Mesendoderm (in vitro differentiated cells): Measurements from ENCODE around the gene PKN2.

Source experiments
- DNase-seq: peaks from one replicate; pipeline ENCODE4 v3.0.0; 2013
- H2AK5ac ChIP-seq: 2 replicates; pipeline ENCODE4 v1.6.1; 2013; ENCODE audit warnings: low read length, inconsistent platforms
- H2BK120ac ChIP-seq: 2 replicates; pipeline ENCODE4 v1.6.1; 2013; ENCODE audit warnings: low read depth, mild to moderate bottlenecking, low read length, moderate library complexity, mixed read lengths
- H2BK15ac ChIP-seq: replicated peaks from 2 replicates; pipeline ENCODE4 v1.6.1; 2013; ENCODE audit warnings: low read depth, mild to moderate bottlenecking, moderate library complexity
- H2BK5ac ChIP-seq: 2 replicates; pipeline ENCODE4 v1.6.1; 2013; ENCODE audit warnings: low read length, inconsistent platforms
- H3K18ac ChIP-seq: 2 replicates; pipeline ENCODE4 v1.6.1; 2013; ENCODE audit warnings: mild to moderate bottlenecking, low read length, mixed read lengths
- H3K23ac ChIP-seq: one replicate; pipeline ENCODE4 v1.6.1; 2013; ENCODE audit warnings: low read length
- H3K27ac ChIP-seq: 2 replicates; pipeline ENCODE4 v1.5.1; 2013; ENCODE audit warnings: low read depth, mild to moderate bottlenecking, inconsistent platforms, low read length, moderate library complexity
- H3K27me3 ChIP-seq: 2 replicates; pipeline ENCODE4 v1.6.1; 2013; ENCODE audit warnings: low read length, control low read depth, mild to moderate bottlenecking, inconsistent platforms; ENCODE audit not compliant: insufficient read depth, poor library complexity
- H3K36me3 ChIP-seq: 2 replicates; pipeline ENCODE4 v1.6.1; 2013; ENCODE audit warnings: low read length, inconsistent platforms; ENCODE audit not compliant: control insufficient read depth, insufficient read depth
- H3K4ac ChIP-seq: one replicate; pipeline ENCODE4 v1.6.1; 2013; ENCODE audit warnings: low read depth, mild to moderate bottlenecking, low read length, moderate library complexity
- H3K4me1 ChIP-seq: 2 replicates; pipeline ENCODE4 v1.6.1; 2013; ENCODE audit warnings: low read depth, low read length, inconsistent platforms; ENCODE audit not compliant: control insufficient read depth
- H3K4me2 ChIP-seq: 2 replicates; pipeline ENCODE4 v1.6.1; 2013; ENCODE audit warnings: low read length
- H3K4me3 ChIP-seq: 2 replicates; pipeline ENCODE4 v1.5.1; 2013; ENCODE audit warnings: mild to moderate bottlenecking, low read length
- H3K56ac ChIP-seq: one replicate; pipeline ENCODE4 v1.6.1; 2013; ENCODE audit warnings: low read length
- H3K79me1 ChIP-seq: 2 replicates; pipeline ENCODE4 v1.6.1; 2013; ENCODE audit warnings: low read length, inconsistent platforms
- H3K79me2 ChIP-seq: 2 replicates; pipeline ENCODE4 v1.6.1; 2013; ENCODE audit warnings: mild to moderate bottlenecking, low read length; ENCODE audit not compliant: control insufficient read depth, insufficient read depth
- H3K9ac ChIP-seq: 2 replicates; pipeline ENCODE4 v1.6.1; 2013; ENCODE audit warnings: low read length, inconsistent platforms
- H4K5ac ChIP-seq: one replicate; pipeline ENCODE4 v1.6.1; 2013; ENCODE audit warnings: low read length
- H4K8ac ChIP-seq: one replicate; pipeline ENCODE4 v1.6.1; 2013; ENCODE audit warnings: low read depth, mild to moderate bottlenecking, control low read depth, low read length, moderate library complexity
- WGBS: extraction: QIAGEN DNeasy Blood & Tissue Kit; methylation state at CpG from one replicate; pipeline ENCODE4 v1.1.7; 2013; ENCODE audit warnings: low lambda C conversion rate, missing lambda C conversion rate; ENCODE audit not compliant: insufficient coverage; ENCODE audit errors: extremely low coverage; 5-methylcytosine and 5-hydroxymethylcytosine counted together

PKN2 gene

DNA sequence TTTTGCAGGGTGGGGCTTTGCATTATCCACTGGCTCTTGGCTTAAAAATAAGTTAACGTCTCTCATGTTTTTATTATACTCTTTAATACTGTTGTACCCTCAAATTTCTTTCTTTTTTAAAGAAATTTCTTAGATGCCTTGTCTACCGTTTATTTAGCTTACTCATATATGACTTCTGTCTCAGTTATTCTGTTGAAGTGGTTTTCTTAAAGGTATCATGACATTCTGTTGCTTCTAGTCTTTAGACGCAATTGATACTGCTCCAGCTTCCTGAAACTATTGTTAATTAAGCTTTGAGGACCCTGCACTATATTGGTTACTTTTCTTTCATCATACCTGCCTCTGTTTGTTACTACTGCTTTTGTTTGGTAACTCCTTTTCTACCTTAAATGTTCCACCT, 11.7 kb downstream of the PKN2 start:
- no peak overlapping the region for H4K5ac ChIP-seq
- H3K18ac ChIP-seq = no peak overlapping the region
- H2BK5ac ChIP-seq = no peak overlapping the region
- no peak overlapping the region for H4K8ac ChIP-seq
- no peak overlapping the region for H2BK15ac ChIP-seq
- H3K4ac ChIP-seq = no peak overlapping the region
- no peak overlapping the region for H3K4me3 ChIP-seq
- no peak for DNase-seq
- H3K27ac ChIP-seq = no peak overlapping the region
- no peak overlapping the region for H3K9ac ChIP-seq
- no peak overlapping the region for H3K4me2 ChIP-seq
- no peak overlapping the region for H3K23ac ChIP-seq
- no peaks in the 10 kb centered on the region for H3K4me1 ChIP-seq
- H3K56ac ChIP-seq = no peak overlapping the region
- H3K27me3 ChIP-seq = no peaks in the 10 kb centered on the region
- peaks cover 12% of the 10 kb centered on the region for H3K79me1 ChIP-seq
- WGBS = no CpG with 5 or more reads among the region's 3 CpGs
- H2BK120ac ChIP-seq = no peak overlapping the region
- no peak overlapping the region for H2AK5ac ChIP-seq
- no peaks in the 10 kb centered on the region for H3K36me3 ChIP-seq
- peaks cover 24% of the 10 kb centered on the region for H3K79me2 ChIP-seq

- no peak overlapping the region for H3K4ac ChIP-seq
- no peaks in the 10 kb centered on the region for H3K36me3 ChIP-seq
- no peak overlapping the region for H2BK120ac ChIP-seq
- no peak overlapping the region for H3K4me3 ChIP-seq
- no peak overlapping the region for H3K56ac ChIP-seq
- H3K9ac ChIP-seq = no peak overlapping the region
- no peak overlapping the region for H2AK5ac ChIP-seq
- no peaks in the 10 kb centered on the region for H3K4me1 ChIP-seq
- no peak overlapping the region for H3K23ac ChIP-seq
- H4K5ac ChIP-seq = no peak overlapping the region
- H3K4me2 ChIP-seq = no peak overlapping the region
- H3K27me3 ChIP-seq = no peaks in the 10 kb centered on the region
- H2BK5ac ChIP-seq = no peak overlapping the region
- H4K8ac ChIP-seq = no peak overlapping the region
- peaks cover 19% of the 10 kb centered on the region for H3K79me2 ChIP-seq
- peaks cover 12% of the 10 kb centered on the region for H3K79me1 ChIP-seq
- DNase-seq = peak; percentile 18
- H2BK15ac ChIP-seq = no peak overlapping the region
- no peak overlapping the region for H3K27ac ChIP-seq
- no peak overlapping the region for H3K18ac ChIP-seq
Measured at GRCh38 chr1:88697503-88697902, 13.4 kb downstream of the PKN2 start.

- Histone ChIP-seq H3K27me3 (no peaks in the 10 kb centered on the region), H3K9ac (no peak overlapping the region), H2AK5ac (no peak overlapping the region), H3K4me3 (no peak overlapping the region), H2BK5ac (no peak overlapping the region), H3K4me1 (no peaks in the 10 kb centered on the region), H3K4ac (no peak overlapping the region), H4K5ac (no peak overlapping the region), H4K8ac (no peak overlapping the region), H3K4me2 (no peak overlapping the region), H2BK15ac (no peak overlapping the region), H2BK120ac (no peak overlapping the region), H3K18ac (no peak overlapping the region), H3K23ac (no peak overlapping the region), H3K79me2 (peaks cover 19% of the 10 kb centered on the region), H3K36me3 (no peaks in the 10 kb centered on the region), H3K56ac (no peak overlapping the region), H3K79me1 (peaks cover 12% of the 10 kb centered on the region), H3K27ac (no peak overlapping the region)
- no CpG with 5 or more reads among the region's 2 CpGs for WGBS
- DNase-seq = peak; percentile 16
Measured at GRCh38 chr1:88698140-88698539, 14.1 kb downstream of the PKN2 start.

- H3K23ac ChIP-seq = no peak overlapping the region
- H3K36me3 ChIP-seq = no peaks in the 10 kb centered on the region
- H3K56ac ChIP-seq = no peak overlapping the region
- no peaks in the 10 kb centered on the region for H3K4me1 ChIP-seq
- H4K8ac ChIP-seq = no peak overlapping the region
- no peak overlapping the region for H3K9ac ChIP-seq
- DNase-seq = no peak
- no peak overlapping the region for H3K18ac ChIP-seq
- H4K5ac ChIP-seq = no peak overlapping the region
- peaks cover 17% of the 10 kb centered on the region for H3K79me2 ChIP-seq
- no peak overlapping the region for H2AK5ac ChIP-seq
- H3K4ac ChIP-seq = no peak overlapping the region
- H3K4me2 ChIP-seq = no peak overlapping the region
- H2BK120ac ChIP-seq = no peak overlapping the region
- no peak overlapping the region for H2BK5ac ChIP-seq
- WGBS = no CpG with 5 or more reads among the region's 2 CpGs
- no peaks in the 10 kb centered on the region for H3K27me3 ChIP-seq
- no peak overlapping the region for H2BK15ac ChIP-seq
- peaks cover 10% of the 10 kb centered on the region for H3K79me1 ChIP-seq
- no peak overlapping the region for H3K27ac ChIP-seq
- no peak overlapping the region for H3K4me3 ChIP-seq
Measured at GRCh38 chr1:88698764-88699163, 14.7 kb downstream of the PKN2 start.

GRCh38 chr1:88700425-88701013, 16.4 kb downstream of the PKN2 start:
- H3K79me1 ChIP-seq = peaks cover 5% of the 10 kb centered on the region
- no peak overlapping the region for H3K9ac ChIP-seq
- no peak overlapping the region for H2AK5ac ChIP-seq
- H3K27ac ChIP-seq = no peak overlapping the region
- H3K23ac ChIP-seq = no peak overlapping the region
- no peak overlapping the region for H4K5ac ChIP-seq
- H2BK120ac ChIP-seq = no peak overlapping the region
- no peak for DNase-seq
- peaks cover 14% of the 10 kb centered on the region for H3K79me2 ChIP-seq
- H3K4me1 ChIP-seq = no peaks in the 10 kb centered on the region
- H3K27me3 ChIP-seq = no peaks in the 10 kb centered on the region
- no peak overlapping the region for H4K8ac ChIP-seq
- no peak overlapping the region for H2BK15ac ChIP-seq
- H3K4ac ChIP-seq = no peak overlapping the region
- no peak overlapping the region for H2BK5ac ChIP-seq
- no peak overlapping the region for H3K4me3 ChIP-seq
- no peak overlapping the region for H3K56ac ChIP-seq
- H3K36me3 ChIP-seq = no peaks in the 10 kb centered on the region
- whole genome bisulfite sequencing = no CpG with 5 or more reads among the region's 5 CpGs
- H3K4me2 ChIP-seq = no peak overlapping the region
- no peak overlapping the region for H3K18ac ChIP-seq

GRCh38 chr1:88701275-88701674, 17.2 kb downstream of the PKN2 start:
- H3K18ac ChIP-seq = no peak overlapping the region
- no peak overlapping the region for H4K8ac ChIP-seq
- H3K36me3 ChIP-seq = no peaks in the 10 kb centered on the region
- H3K23ac ChIP-seq = no peak overlapping the region
- no peak overlapping the region for H2BK5ac ChIP-seq
- no peak overlapping the region for H2BK15ac ChIP-seq
- H3K9ac ChIP-seq = no peak overlapping the region
- peaks cover 4% of the 10 kb centered on the region for H3K79me1 ChIP-seq
- H3K56ac ChIP-seq = no peak overlapping the region
- H3K4me1 ChIP-seq = no peaks in the 10 kb centered on the region
- no peaks in the 10 kb centered on the region for H3K27me3 ChIP-seq
- H3K79me2 ChIP-seq = peaks cover 12% of the 10 kb centered on the region
- H2BK120ac ChIP-seq = no peak overlapping the region
- no peak overlapping the region for H2AK5ac ChIP-seq
- no peak overlapping the region for H3K4ac ChIP-seq
- no peak overlapping the region for H3K4me2 ChIP-seq
- H3K4me3 ChIP-seq = no peak overlapping the region
- no peak for DNase-seq
- H3K27ac ChIP-seq = no peak overlapping the region
- WGBS = no CpG with 5 or more reads among the region's 2 CpGs
- no peak overlapping the region for H4K5ac ChIP-seq
